SK-N-SH (cell line): ENCODE measurements around the gene LRRC27. TPM values are rescaled to one million over a fixed set of nuclear protein-coding genes. Genes with fewer than 3 reads are reported as not detected.
A peak's percentile ranks its signal among the peaks of the same experiment; 100 is the strongest.

Experiments
- CTCF ChIA-PET: fragments of 300-600, 350-600 bp; formaldehyde crosslinking; extraction: SDS; loops from one replicate; lab custom pipeline; 2021; lab: Yijun Ruan, JAX
- POLR2A ChIA-PET: fragments of 350-600 bp; sonication (Branson Sonifier 250); formaldehyde crosslinking; extraction: SDS; loops from one replicate; lab custom pipeline; 2020; ENCODE audit warnings: antibody characterized with exemption, inconsistent platforms; lab: Yijun Ruan, JAX
- DNase-seq: peaks from one replicate; pipeline ENCODE4 v3.0.0; 2012
- H2AFZ ChIP-seq: fragments of 200-600 bp; sonication (generic); 2 replicates; pipeline ENCODE4 v1.8.1; 2016; ENCODE audit warnings: antibody characterized with exemption, mild to moderate bottlenecking, low read depth
- H3F3A ChIP-seq: fragments of 200-600 bp; sonication (generic); replicated peaks from 2 replicates; pipeline ENCODE3; 2016; ENCODE audit warnings: antibody characterized with exemption, mild to moderate bottlenecking; ENCODE audit not compliant: insufficient read depth
- H3K27ac ChIP-seq, 2 experiments: fragments of 200-500 bp in 1 of 2; fragments of 200-600 bp in 1 of 2; sonication (Bioruptor generic) in 1 of 2; sonication (generic), shearing (Covaris generic) in 1 of 2; 2 replicates each; pipeline versions ENCODE4 v1.5.1 to v1.6.1; 2014 to 2016; ENCODE audit warnings: low read depth in 2 of 2, inconsistent platforms in 1 of 2, low read length in 1 of 2, mild to moderate bottlenecking in 1 of 2, mixed read lengths in 1 of 2
- H3K27me3 ChIP-seq: fragments of 200-600 bp; sonication (generic), shearing (Covaris generic); 2 replicates; pipeline ENCODE4 v1.6.1; 2016; ENCODE audit warnings: mixed run types; ENCODE audit not compliant: insufficient read depth
- H3K36me3 ChIP-seq, 2 experiments: fragments of 200-500 bp in 1 of 2; fragments of 200-600 bp in 1 of 2; sonication (Bioruptor generic) in 1 of 2; sonication (generic) in 1 of 2; replicated peaks in 1 of 2; 2 replicates each; pipeline versions ENCODE3 to v1.5.1; 2014 to 2016; ENCODE audit warnings: low read length in 1 of 2, mild to moderate bottlenecking in 1 of 2; ENCODE audit not compliant: insufficient read depth in 2 of 2, control insufficient read depth in 1 of 2
- H3K4me1 ChIP-seq, 2 experiments: fragments of 200-500 bp in 1 of 2; fragments of 200-600 bp in 1 of 2; sonication (Bioruptor generic) in 1 of 2; sonication (generic), shearing (Covaris generic) in 1 of 2; 2 replicates each; pipeline versions ENCODE4 v1.5.1 to v1.6.1; 2014 to 2016; ENCODE audit warnings: low read depth in 1 of 2, low read length in 1 of 2, mixed run types in 1 of 2; ENCODE audit not compliant: insufficient read depth in 2 of 2, control insufficient read depth in 1 of 2
- H3K4me2 ChIP-seq: fragments of 200-600 bp; sonication (generic), shearing (Covaris generic); 2 replicates; pipeline ENCODE4 v1.6.1; 2017; ENCODE audit warnings: mixed run types
- H3K4me3 ChIP-seq, 2 experiments: fragments of 200-500 bp in 1 of 2; fragments of 200-600 bp in 1 of 2; sonication (Bioruptor generic) in 1 of 2; sonication (generic), shearing (Covaris generic) in 1 of 2; 2 replicates each; pipeline versions ENCODE4 v1.5.1 to v1.8.1; 2014 to 2016; ENCODE audit warnings: low read depth in 2 of 2, inconsistent platforms in 1 of 2, low read length in 1 of 2, mild to moderate bottlenecking in 1 of 2, mixed read lengths in 1 of 2, moderate library complexity in 1 of 2
- H3K79me2 ChIP-seq: fragments of 200-600 bp; sonication (generic); 2 replicates; pipeline ENCODE4 v1.8.1; 2017; ENCODE audit warnings: mild to moderate bottlenecking; ENCODE audit not compliant: insufficient read depth
- H3K9ac ChIP-seq: fragments of 200-600 bp; sonication (generic); 2 replicates; pipeline ENCODE4 v1.6.1; 2017; ENCODE audit warnings: mixed run types
- H3K9me2 ChIP-seq: fragments of 200-600 bp; sonication (generic); 2 replicates; pipeline ENCODE4 v1.6.1; 2017; ENCODE audit warnings: mixed run types
- H3K9me3 ChIP-seq: fragments of 200-600 bp; sonication (generic); 2 replicates; pipeline ENCODE4 v1.6.1; 2017; ENCODE audit warnings: mixed run types, mild to moderate bottlenecking, moderate library complexity
- H4K20me1 ChIP-seq: fragments of 200-600 bp; sonication (generic); 2 replicates; pipeline ENCODE4 v1.6.1; 2017; ENCODE audit warnings: mild to moderate bottlenecking, mixed run types; ENCODE audit not compliant: insufficient read depth
- FOSL2 ChIP-seq: IDR thresholded peaks from 2 replicates; pipeline ENCODE4 v1.4.0; 2012; ENCODE audit warnings: low read depth, mild to moderate bottlenecking, moderate library complexity, borderline replicate concordance
- FOXJ3 ChIP-seq: sonication (generic); formaldehyde crosslinking; IDR thresholded peaks from 2 replicates; pipeline ENCODE4 v1.5.1; 2020; ENCODE audit warnings: mild to moderate bottlenecking, missing genetic modification reagents
- GATA2 ChIP-seq: sonication (generic); formaldehyde crosslinking; IDR thresholded peaks from 2 replicates; pipeline ENCODE4 v1.5.0; 2020; ENCODE audit warnings: mild to moderate bottlenecking, missing genetic modification reagents
- MEF2A ChIP-seq: IDR thresholded peaks from 2 replicates; pipeline ENCODE4 v1.4.0; 2012; ENCODE audit warnings: low read depth, borderline replicate concordance
- MXI1 ChIP-seq: IDR thresholded peaks from 2 replicates; pipeline ENCODE4 v1.6.1; 2012; ENCODE audit warnings: mild to moderate bottlenecking, low read depth, low read length, improper control_type of control experiment
- NRF1 ChIP-seq: IDR thresholded peaks from 2 replicates; pipeline ENCODE4 v1.6.1; 2012; ENCODE audit warnings: low read depth, mild to moderate bottlenecking, low read length
- RCOR1 ChIP-seq: fragments of 150-350 bp; IDR thresholded peaks from 2 replicates; pipeline ENCODE4 v1.6.1; 2017; ENCODE audit warnings: antibody characterized with exemption, low read length
- TAF1 ChIP-seq: IDR thresholded peaks from 2 replicates; pipeline ENCODE4 v1.6.1; 2012; ENCODE audit warnings: low read depth, mild to moderate bottlenecking, low read length, moderate library complexity, borderline replicate concordance
- WGBS: methylation state at CpG from one replicate; pipeline ENCODE4 v1.1.6; 2017; ENCODE audit warnings: low lambda C conversion rate; 5-methylcytosine and 5-hydroxymethylcytosine counted together
- polyA plus RNA-seq, 3 experiments: library from polyadenylated mRNA; depleted of rRNA; stranded (reverse); fragments of >200 nt; gene quantifications; 2 replicates each; pipeline ENCODE4 v1.2.3, GENCODE V29; 2012
- TF ChIP-seq, protein P1 (sequence below): fragments of 150-350 bp; IDR thresholded peaks from 2 replicates; pipeline ENCODE4 v1.6.1; 2017; ENCODE audit warnings: antibody characterized with exemption, low read length, low read depth, borderline replicate concordance

The LRRC27 gene
- polyA plus RNA-seq, 1 of the 3 experiments (the other 2 are of a cell fraction) = 10.0 TPM

DNA sequence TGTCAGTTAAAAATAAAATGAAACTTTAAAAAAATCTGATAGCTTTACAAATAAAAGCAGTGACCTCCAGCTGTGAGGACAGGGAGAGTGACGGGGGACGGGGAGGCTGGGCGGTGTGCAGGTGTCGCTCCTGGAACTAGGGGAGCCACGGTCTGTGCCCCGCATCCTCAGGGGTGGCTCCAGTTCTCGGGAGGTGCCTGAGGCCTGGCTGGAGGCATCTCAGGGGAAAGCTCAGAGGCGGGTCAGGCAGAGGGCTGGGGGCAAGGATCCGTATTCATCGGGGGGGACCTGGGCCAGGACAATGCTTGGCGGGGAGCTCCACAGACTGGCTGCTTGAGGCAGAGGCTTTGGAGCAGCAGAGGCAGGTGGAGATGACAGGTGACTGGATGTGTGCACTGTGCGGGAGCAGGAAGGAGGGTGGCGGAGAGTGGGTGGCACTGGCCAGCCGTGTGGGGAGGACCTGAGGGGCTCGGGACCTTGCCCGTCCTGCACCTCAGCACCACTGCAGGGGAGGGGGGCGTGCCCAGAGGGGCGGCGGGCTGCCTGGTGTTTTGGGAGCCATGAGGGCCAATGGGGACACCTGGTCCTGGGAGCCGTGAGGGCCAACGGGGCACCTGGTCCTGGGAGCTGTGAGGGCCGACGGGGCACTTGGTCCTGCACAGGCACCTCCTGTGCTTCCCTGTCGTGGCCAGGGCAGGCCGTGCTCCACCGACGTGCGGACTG is 78.2 kb downstream of the LRRC27 start:
- Histone ChIP-seq H3K79me2 (no peaks in the 10 kb centered on the region), H3K4me3 (no peak overlapping the region), H3K27ac (no peak overlapping the region), H3K27me3 (no peaks in the 10 kb centered on the region), H2AFZ (no peak overlapping the region), H3K4me1 (peaks cover 0 to 21% of the 10 kb centered on the region in 2 experiments; a peak in 1 of 4 replicates), H4K20me1 (no peaks in the 10 kb centered on the region), H3K9me3 (no peaks in the 10 kb centered on the region), H3K9me2 (no peaks in the 10 kb centered on the region), H3K9ac (no peak overlapping the region), H3K4me2 (no peak overlapping the region), H3K36me3 (peaks cover 0 to 12% of the 10 kb centered on the region in 2 experiments), H3F3A (no peaks in the 10 kb centered on the region)
- CTCF ChIA-PET = interaction anchor here (1.0 to 1.4 kb wide), 4 partner anchors 9 to 16 kb away, joined by 3 to 6 read pairs (median 4); partner anchors contain the start of gene PWWP2B
- no peak for DNase-seq
- WGBS = 96% methylated on average over 13 of the region's 28 CpGs
- POLR2A ChIA-PET = no interaction called here
- TF ChIP-seq, protein P1, sequence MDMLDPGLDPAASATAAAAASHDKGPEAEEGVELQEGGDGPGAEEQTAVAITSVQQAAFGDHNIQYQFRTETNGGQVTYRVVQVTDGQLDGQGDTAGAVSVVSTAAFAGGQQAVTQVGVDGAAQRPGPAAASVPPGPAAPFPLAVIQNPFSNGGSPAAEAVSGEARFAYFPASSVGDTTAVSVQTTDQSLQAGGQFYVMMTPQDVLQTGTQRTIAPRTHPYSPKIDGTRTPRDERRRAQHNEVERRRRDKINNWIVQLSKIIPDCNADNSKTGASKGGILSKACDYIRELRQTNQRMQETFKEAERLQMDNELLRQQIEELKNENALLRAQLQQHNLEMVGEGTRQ = no peak
- TF ChIP-seq TAF1 = no peak
- TF ChIP-seq RCOR1 = no peak
- no peak for TF ChIP-seq NRF1
- no peak for TF ChIP-seq MEF2A
- no peak for TF ChIP-seq FOSL2
- no peak for TF ChIP-seq FOXJ3 (CRISPR knock-in tag)
- TF ChIP-seq MXI1 = no peak

DNA sequence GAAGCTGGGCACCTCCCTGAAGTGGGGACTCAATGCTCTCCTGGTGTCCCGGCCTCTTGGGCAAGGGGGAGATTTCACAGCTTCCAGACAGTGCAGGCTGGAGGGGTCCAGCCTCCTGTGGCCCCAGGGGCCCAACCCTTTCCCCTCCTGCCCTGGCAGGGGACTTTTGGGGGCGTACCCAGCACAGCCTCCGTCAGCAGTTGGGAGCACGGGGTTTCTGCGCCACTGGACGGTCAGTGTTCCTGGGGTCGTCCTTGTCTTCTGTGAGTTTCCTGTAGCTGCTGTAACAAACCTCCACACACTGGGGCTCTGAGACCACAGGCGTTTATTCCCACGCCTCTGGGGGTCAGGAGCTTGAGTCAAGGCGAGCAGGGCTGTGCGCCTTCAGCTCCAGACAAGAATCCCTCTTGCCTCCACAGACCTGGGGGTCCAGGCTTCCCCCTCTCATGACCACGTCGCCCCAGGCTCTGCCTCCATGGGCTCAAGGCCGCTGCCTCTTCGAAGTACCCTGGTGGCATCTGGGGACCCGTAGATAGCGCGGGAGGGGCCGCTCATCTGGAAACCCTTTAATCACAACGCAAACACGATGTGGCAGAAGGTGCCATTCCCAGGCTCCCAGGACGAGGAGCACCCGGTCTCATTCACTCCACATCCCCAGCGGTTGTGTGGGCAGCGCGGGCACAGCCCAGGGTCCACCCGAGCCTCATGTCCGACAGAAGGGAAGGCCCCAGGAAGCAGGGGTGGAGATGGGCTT is 79.0 kb downstream of the LRRC27 start:
- Histone ChIP-seq H3K4me2 (no peak overlapping the region), H4K20me1 (no peaks in the 10 kb centered on the region), H3K9me3 (no peaks in the 10 kb centered on the region), H3K4me1 (peaks cover 0 to 21% of the 10 kb centered on the region in 2 experiments; a peak in 1 of 4 replicates), H3K9me2 (no peaks in the 10 kb centered on the region), H3K27me3 (no peaks in the 10 kb centered on the region), H3K9ac (no peak overlapping the region), H3K36me3 (peaks cover 0 to 6% of the 10 kb centered on the region in 2 experiments), H3K27ac (no peak overlapping the region), H2AFZ (no peak overlapping the region), H3K79me2 (no peaks in the 10 kb centered on the region), H3K4me3 (no peak overlapping the region), H3F3A (no peaks in the 10 kb centered on the region)
- ChIA-PET POLR2A (interaction anchor here (0.6 to 0.8 kb wide), 2 partner anchors 13 to 21 kb away, joined by 3 read pairs; no protein-coding TSS in a partner anchor), CTCF (interaction anchor here (1.2 to 1.4 kb wide), 2 partner anchors 13 to 14 kb away, joined by 3 to 4 read pairs; partner anchors contain the start of gene PWWP2B)
- DNase-seq = peak; percentile 64
- 94% methylated on average over 23 of the region's 28 CpGs for WGBS
- TF ChIP-seq GATA2 = no peak
